Activated T-cell treated with anti-CD3 and anti-CD28 coated beads, Interleukin-2, amount 50 U/mL, for 4 hours (primary cell): ENCODE measurements around the gene VHLL. TPM values are rescaled to one million over a fixed set of nuclear protein-coding genes. Genes with fewer than 3 reads are reported as not detected.

Source experiments
- ATAC-seq, 2 donors: fragments of 200-7000 bp; cut with Tn5 transposase; one replicate each; pipeline ENCODE4 v1.10.0; 2021
- DNase-seq: peaks from one replicate; pipeline ENCODE4 v3.0.0-alpha.2; 2020
- H3K27me3 Mint-ChIP-seq: one replicate; pipeline ENCODE4 v1.8.0; 2021; ENCODE audit warnings: low read depth, mixed read lengths
- H3K36me3 Mint-ChIP-seq: one replicate; pipeline ENCODE4 v1.8.0; 2022; ENCODE audit warnings: mixed read lengths; ENCODE audit not compliant: insufficient read depth
- H3K4me1 Mint-ChIP-seq: one replicate; pipeline ENCODE4 v1.8.0; 2021; ENCODE audit warnings: low read depth, mixed read lengths
- H3K4me3 Mint-ChIP-seq: one replicate; pipeline ENCODE4 v1.8.0; 2021; ENCODE audit warnings: mild to moderate bottlenecking, moderate library complexity, mixed read lengths
- H3K9me3 Mint-ChIP-seq: one replicate; pipeline ENCODE4 v1.8.0; 2021; ENCODE audit warnings: mixed read lengths
- total RNA-seq, 3 donors: library from RNA; stranded (reverse); gene quantifications; one replicate each; pipeline ENCODE4 v1.2.1, GENCODE V29; 2021

The VHLL gene
- total RNA-seq, 3 donors from 2014 or later = 0.42 TPM; not detected in 2

GRCh38 chr1:156257711-156258110, 41.4 kb downstream of the VHLL start:
- peaks cover 49% of the 10 kb centered on the region for H3K36me3 Mint-ChIP-seq
- no peaks in the 10 kb centered on the region for H3K9me3 Mint-ChIP-seq
- no peak overlapping the region for H3K4me3 Mint-ChIP-seq
- H3K27me3 Mint-ChIP-seq = no peaks in the 10 kb centered on the region
- peaks cover 2% of the 10 kb centered on the region for H3K4me1 Mint-ChIP-seq
- no peak for ATAC-seq
- DNase-seq = no peak

GRCh38 chr1:156253634-156254033, 45.5 kb downstream of the VHLL start:
- Mint-ChIP-seq H3K4me1 (peaks cover 2% of the 10 kb centered on the region), H3K4me3 (no peak overlapping the region), H3K36me3 (peaks cover 32% of the 10 kb centered on the region), H3K9me3 (no peaks in the 10 kb centered on the region), H3K27me3 (no peaks in the 10 kb centered on the region)
- DNase-seq (no peak), ATAC-seq (no peak)

- H3K9me3 Mint-ChIP-seq = no peaks in the 10 kb centered on the region
- H3K36me3 Mint-ChIP-seq = peaks cover 25% of the 10 kb centered on the region
- no peak overlapping the region for H3K4me3 Mint-ChIP-seq
- no peak for DNase-seq
- ATAC-seq = no peak
- H3K27me3 Mint-ChIP-seq = no peaks in the 10 kb centered on the region
- no peaks in the 10 kb centered on the region for H3K4me1 Mint-ChIP-seq
Observed at GRCh38 chr1:156251527-156251926, 47.6 kb downstream of the VHLL start.

- no peaks in the 10 kb centered on the region for H3K9me3 Mint-ChIP-seq
- ATAC-seq = no peak
- no peak overlapping the region for H3K4me3 Mint-ChIP-seq
- H3K4me1 Mint-ChIP-seq = peaks cover 12% of the 10 kb centered on the region
- no peaks in the 10 kb centered on the region for H3K27me3 Mint-ChIP-seq
- peaks cover 18% of the 10 kb centered on the region for H3K36me3 Mint-ChIP-seq
- no peak for DNase-seq
Observed at GRCh38 chr1:156249593-156249992, 49.5 kb downstream of the VHLL start.

Other genes starting within 250 kb of the VHLL start
- gene UBQLN4, start 245.5 kb downstream of the VHLL start, total RNA-seq = 10 to 100 TPM; 52.9 to 57.3 (median 53.7) TPM
- gene LAMTOR2, start 244.5 kb downstream of the VHLL start, total RNA-seq = 10 to 100 TPM; 56.6 to 62.3 (median 59.2) TPM
- under 1 TPM; 0.61 to 0.79 (median 0.63) TPM for gene RAB25, start 238.1 kb downstream of the VHLL start, total RNA-seq
- gene MEX3A, start 216.8 kb downstream of the VHLL start, total RNA-seq = under 1 TPM; 0.50 to 0.66 (median 0.57) TPM
- gene LMNA, start 184.6 kb downstream of the VHLL start, total RNA-seq = 100 to 1,000 TPM; 113 to 162 (median 124) TPM
- 10 to 100 TPM; 31.7 to 51.5 (median 37.1) TPM for gene SEMA4A, start 145.7 kb downstream of the VHLL start, total RNA-seq
- gene SLC25A44, start 105.2 kb downstream of the VHLL start, total RNA-seq = 10 to 100 TPM; 61.3 to 79.7 (median 73.0) TPM
- 100 to 1,000 TPM; 184 to 201 (median 192) TPM for gene PMF1, start 86.3 kb downstream of the VHLL start, total RNA-seq
- gene BGLAP, start 57.1 kb downstream of the VHLL start, total RNA-seq = 1 to 10 TPM; 2.0 to 2.5 (median 2.4) TPM
- 1 to 10 TPM; 2.0 to 3.6 (median 3.4) TPM for gene PAQR6, start 51.3 kb downstream of the VHLL start, total RNA-seq
- 100 to 1,000 TPM; 118 to 125 (median 123) TPM for gene SMG5, start 16.5 kb downstream of the VHLL start, total RNA-seq
- 1 to 10 TPM; 6.3 to 6.9 (median 6.4) TPM for gene TMEM79, start 15.0 kb downstream of the VHLL start, total RNA-seq
- gene GLMP, start 3.6 kb downstream of the VHLL start, total RNA-seq = 10 to 100 TPM; 12.6 to 15.8 (median 13.2) TPM
- gene CCT3, start 39.0 kb upstream of the VHLL start, total RNA-seq = 100 to 1,000 TPM; 694 to 815 (median 725) TPM
- gene TSACC, start 39.2 kb upstream of the VHLL start, total RNA-seq = under 1 TPM in 2 of 3 donors, not detected in 1; 0.37 to 0.43 TPM
- gene RHBG, start 69.9 kb upstream of the VHLL start, total RNA-seq = not detected
- 10 to 100 TPM; 42.5 to 50.9 (median 46.3) TPM for gene MEF2D, start 201.5 kb upstream of the VHLL start, total RNA-seq